GM19463 (cell line): Measurements from ENCODE around the gene RESP18.
A peak's percentile ranks its signal among the peaks of the same experiment; 100 is the strongest.

Source experiments
- ATAC-seq: cut with Tn5 transposase; IDR thresholded peaks from one replicate; pipeline ENCODE4 v1.9.1; 2021; ENCODE audit warnings: mild to moderate bottlenecking, moderate library complexity; ENCODE audit not compliant: unreplicated experiment

RESP18 gene

DNA sequence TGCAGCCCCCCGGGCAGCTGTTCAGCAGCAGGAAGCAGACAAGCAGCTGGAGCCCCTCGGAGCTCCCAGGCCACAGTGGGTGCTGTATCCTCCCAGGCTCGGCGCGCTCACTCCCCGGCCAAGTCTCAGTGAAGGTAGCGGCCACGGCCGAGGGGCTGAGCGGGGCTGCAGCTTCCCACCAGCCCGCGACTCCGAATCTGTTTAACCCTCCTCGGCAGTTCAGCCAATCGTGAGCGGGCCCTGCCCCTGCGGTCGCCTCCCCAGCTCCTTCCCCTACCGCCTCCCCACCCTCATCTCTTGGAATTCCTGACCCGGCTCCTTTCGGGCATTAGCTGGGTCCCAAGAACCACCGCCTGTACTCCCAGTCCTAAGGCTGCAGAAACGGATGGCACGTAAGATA lies at the start of gene RESP18:
Gene RESP18, minus strand, starts transcription at position 203 of the 400 bp plus-strand sequence.
- no peak for ATAC-seq

DNA sequence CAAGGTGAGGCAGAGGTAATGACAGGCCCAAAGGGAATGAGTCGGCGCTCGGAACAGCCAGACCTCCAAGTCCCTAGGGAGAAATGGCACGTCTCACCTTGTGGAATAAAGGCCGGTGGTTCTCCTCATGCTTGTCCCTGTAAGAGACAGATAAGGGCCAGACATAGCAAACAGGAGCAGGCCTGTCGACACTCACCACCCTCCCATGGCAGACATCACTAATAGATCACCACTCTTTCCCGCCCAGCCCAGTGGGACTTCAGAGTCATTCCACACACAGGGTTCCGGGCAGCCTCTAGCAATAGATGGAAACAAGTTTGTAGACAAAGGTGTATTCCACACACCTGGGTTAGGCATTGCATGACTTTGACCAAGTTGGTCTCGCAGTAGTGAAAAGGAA lies 48.9 kb upstream of the RESP18 start:
- ATAC-seq: no peak

DNA sequence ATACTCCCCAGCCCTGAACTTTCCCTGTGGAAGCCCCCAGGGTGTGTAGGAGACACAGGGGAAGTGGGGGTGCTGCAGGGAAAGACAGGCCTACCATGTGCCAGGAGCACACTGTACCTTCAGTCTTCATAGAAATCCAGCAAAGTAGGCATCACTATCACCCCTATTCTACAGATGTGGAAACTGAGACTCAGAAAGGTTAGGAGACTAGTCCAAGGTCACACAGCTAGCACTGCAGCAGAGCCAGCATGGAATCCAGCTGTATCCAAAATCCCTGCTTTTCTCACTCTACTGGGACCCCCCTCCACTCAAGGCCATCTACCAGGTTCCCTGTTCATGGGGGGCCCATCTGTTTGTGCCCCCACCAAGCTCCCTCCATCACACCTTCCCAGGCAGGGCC lies 48.4 kb upstream of the RESP18 start:
- ATAC-seq: no peak

GRCh38 chr2:219378163-219378851 lies 45.8 kb upstream of the RESP18 start:
- ATAC-seq: no peak

DNA sequence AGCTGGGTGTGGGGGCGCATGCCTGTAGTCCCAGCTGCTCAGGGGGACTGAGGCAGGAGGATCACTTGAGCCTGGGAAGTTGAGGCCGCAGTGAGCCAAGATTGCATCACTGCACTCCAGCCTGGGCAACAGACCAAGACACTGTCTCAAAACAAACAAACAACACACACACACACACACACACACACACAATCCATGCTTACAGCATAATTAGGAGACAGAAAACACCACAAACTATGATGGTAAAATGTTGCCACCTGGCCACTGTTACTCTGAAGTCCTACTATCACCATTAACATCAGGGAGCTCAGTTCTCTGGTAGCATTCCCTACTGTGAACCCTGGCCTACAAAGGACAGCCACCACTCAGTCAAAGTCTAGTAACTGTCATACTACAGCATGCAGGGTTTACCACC lies 36.9 kb upstream of the RESP18 start:
- ATAC-seq: no peak

DNA sequence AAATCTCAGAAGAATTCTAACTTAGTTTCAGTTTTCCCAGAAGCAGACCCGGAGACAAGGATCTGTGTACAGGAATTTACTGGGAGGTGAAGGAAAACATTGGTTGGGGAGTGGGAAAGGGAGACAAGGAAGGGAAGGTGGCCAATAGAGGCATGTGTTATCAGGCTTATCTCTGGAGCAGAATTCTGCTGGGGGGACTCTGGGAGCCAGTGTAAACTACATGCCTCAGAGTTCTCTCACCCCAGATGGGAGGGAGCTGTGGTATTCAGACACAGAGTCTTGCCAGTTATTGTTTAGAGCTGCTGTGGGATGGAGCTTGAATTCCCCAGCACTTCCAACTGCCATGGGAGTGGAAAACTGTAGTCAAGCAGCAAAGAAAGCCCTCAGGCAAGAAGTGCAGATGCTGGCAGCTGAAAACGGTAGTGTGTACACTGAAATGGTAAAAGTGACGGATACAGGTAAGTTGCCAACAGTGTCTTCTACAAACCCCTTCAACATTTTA lies 36.2 kb upstream of the RESP18 start:
- no peak for ATAC-seq

DNA sequence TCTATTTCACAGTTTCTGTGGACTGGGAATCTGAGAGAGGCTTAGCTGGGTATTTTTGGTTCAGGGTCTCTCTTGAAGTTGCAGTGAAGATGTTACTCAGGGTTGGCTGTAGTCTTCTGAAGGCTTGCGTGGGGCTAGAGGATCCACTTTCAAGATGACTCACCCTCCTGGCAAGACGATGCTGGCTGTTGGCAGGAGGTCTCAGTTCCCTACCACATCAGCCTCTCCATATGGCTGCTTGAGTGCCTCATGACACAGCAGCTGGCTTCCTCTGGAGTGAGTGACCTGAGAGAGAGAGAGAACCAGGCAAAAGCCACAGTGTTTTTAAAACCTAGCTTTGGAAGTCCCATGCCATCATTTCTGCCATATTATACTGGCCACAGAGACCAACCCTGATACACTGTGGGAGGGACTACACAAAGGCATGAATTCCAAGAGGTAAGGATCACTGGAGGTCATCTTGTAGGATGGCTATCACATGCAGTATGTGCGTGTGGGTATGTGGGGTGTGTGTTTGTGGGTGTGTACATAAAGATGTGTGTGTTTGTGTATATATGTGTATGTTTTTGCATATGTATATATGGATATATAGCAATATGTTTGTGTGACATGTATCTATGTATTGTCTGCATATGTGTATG lies 30.1 kb upstream of the RESP18 start:
- peak; percentile 97 for ATAC-seq

GRCh38 chr2:219362072-219362471 lies 29.5 kb upstream of the RESP18 start:
- ATAC-seq: no peak

DNA sequence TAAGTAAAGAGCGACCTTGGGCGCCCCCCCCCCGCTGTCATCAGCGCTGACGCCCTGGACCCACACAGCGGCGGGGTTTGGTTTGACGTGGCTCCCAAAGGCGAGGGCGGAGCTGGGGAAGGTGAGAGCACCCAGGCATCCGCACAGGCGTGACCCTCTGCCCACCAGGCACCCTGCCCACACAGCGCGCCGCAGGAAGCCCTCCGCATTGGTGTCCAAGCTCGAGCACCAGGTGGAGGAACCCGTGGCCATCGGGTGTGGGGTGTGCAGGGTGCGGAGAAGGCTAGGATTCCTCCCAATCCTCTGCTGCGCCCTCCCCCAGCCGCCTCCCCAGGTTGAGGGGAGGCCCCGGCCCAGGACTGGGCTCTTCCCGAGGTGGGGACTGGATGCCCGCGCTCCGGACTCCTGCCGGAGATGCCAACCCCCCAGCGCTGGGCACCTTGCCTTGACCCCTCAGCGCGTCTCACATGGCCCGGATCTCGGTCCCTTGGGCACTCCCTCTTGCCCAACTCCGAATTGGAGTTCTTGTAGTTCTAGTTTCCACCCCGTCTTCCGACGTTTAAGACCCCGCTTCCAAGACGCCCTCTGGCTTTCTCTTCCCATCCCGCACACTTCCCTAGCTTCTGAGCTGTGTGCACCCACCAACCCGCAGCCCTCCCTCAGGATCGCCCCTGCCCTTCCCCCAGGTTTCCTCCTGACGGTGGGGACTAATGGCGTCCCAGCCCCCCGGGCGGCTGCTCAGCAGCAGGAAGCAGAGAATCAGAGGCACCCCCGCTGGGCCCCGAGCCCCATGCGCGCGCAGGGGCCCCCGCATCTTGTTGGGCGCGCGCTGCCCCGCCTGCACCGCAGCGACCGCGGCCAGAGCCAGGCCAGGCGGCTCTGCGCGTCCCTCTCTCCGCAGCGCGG lies 25.9 kb upstream of the RESP18 start:
- no peak for ATAC-seq

DNA sequence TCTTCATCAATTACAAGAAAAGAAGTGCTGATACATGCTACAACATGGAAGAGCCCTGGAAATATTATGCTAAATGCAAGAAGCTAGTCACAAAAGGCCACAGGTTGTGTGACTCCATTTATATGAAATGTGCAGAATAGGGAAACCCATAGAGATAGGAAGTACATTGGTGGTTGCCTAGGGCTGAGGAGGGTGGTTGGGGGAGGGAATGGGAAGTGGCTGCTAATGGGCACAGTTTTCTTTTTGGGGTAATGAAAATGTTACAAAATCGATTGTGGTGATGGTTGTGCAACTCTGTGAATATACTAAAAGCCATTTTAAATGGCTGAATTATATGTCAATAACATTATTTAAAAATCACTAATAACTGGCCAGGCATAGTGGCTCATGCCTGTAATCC lies 24.3 kb upstream of the RESP18 start:
- no peak for ATAC-seq

DNA sequence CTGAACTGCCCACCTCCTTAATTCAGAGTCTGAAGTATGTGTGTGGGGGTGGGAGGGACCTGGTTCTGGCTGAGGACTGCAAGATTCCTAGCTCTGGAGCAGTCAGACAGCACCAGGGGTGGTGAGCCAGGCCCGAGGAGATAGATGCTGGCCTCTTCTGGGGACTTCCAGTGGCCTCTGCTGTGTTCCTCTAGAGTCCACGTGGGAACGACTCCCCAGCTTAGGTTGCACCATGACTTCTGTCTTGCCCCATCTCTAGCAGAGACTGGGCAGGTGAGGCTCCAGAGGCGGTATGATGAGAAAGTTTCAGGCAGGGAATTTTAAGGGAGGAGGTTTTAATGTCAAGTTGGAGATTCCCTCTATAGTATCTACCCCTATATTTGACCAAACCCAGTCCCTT lies 22.0 kb upstream of the RESP18 start:
- ATAC-seq: no peak

DNA sequence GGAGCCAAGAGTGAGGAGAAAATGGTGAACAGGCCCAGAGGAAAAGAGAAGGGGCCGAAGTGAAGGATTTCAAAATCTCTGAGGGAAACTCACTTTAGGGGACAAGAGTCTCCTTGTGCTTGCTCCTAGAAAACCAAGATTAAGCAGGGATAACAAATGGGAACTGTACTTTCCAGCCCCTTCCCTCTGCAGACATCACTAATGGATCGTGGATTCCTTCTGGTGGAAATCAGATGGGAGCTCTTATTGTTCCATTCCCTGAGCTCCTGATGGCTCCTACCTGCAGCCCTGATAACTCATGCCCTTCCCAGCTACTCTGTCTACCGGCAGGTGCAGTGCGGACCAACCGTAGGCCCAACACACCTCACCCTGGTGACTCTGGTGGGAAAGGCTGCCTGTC lies 20.6 kb upstream of the RESP18 start:
- no peak for ATAC-seq

DNA sequence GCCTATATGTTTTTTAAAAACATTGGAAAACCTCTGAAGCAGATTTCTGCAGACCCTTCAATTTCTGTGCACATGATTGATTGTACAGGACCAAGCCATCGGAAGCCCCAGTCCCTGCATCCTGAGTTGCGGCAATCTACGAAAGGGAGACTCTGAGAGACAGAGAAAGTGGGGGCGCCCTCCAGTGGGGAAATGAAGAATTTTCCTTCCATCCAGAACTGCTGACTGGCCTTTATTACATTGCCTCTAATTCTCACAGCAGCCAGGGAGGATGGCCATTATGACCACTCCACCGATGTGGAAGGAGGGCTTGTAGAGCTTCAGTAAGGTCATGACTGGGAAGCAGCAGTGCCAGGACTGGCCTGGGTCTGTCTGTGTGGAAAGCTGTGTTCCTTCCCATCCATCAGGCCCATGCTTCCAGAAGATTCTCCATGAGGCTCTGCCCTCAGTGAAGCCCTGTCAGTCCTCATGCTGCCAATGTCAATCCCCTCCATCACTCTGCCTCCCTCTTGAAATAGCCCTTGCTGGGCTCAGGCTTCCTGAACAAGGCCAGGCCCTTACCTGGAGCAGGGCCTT lies 20.0 kb upstream of the RESP18 start:
- ATAC-seq: no peak

- ATAC-seq: no peak
Measured at GRCh38 chr2:219350710-219351221, 18.2 kb upstream of the RESP18 start.

DNA sequence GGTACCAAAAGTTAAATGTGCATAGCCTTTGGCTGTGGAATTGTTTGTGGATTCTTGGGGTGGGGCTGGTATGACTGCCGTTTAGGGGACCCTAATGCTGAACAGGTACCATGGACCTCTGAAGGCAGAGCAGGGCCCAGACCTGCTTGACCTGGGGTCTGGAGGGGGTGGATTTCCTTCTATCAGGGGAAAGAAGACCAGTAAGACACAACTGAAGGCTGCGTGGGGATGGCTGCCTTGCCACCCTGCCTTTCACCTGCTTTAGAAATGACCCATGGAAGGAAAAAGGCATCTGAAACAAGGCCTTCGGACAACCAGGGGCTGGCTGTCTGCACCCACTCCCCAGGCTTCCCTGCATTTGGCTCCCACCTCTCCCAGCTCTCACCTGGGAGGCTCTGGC lies 17.7 kb upstream of the RESP18 start:
- no peak for ATAC-seq

DNA sequence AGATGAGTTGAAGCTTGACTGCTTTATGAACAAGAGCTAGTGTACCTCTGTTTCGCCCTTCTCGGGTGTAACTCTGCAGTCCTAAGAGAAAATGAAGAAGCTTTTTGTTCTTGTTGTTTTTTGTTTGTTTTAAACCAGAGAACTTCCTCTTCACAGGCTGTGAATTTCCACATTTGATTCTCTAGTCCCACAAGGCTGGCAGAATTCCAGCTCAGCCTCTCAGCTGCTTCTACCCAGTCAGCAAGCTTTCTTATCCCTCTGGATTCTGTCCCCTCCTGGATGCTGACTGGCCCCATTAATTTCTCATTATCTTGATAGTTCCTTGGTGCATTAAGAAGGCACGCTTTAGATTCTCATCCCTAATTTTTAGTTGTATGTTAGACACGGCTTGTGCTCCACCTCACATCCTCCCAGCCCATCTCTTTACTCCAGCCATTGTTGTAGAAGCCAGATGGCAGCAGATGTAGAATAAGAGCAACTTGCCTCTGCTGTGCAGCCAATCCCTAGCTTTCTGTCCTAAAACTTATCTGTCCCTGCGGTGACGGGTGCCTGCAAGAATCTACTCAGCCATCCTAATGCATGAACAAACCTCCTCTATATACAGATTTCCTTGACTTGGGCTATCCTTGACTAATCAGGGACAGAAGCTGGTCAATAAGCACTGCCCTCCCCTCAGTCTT lies 12.3 kb upstream of the RESP18 start:
- ATAC-seq: no peak

- no peak for ATAC-seq
Measured at GRCh38 chr2:219335373-219335786, 2.8 kb upstream of the RESP18 start.

DNA sequence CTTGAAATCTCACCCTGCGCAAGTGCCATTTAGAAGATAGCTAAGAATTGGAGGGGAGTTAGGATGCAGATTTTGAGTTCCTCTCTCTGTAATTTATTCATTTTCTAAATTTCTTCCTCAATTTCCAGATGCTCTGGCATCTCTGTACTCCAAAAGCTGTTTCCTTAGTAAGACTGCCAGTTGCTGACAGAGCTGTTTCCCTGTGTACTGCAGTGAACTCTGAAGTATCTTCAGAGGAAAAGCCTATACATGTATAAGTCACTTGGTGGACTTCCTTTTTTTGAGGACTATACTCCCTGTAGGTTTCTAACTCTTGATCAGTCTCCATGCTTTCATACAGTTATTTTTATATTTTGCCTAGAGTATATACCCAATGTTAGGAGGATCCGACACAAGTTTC lies 1.5 kb upstream of the RESP18 start:
- no peak for ATAC-seq

GRCh38 chr2:219331560-219332213 lies 857 bp downstream of the RESP18 start:
- ATAC-seq: no peak

DNA sequence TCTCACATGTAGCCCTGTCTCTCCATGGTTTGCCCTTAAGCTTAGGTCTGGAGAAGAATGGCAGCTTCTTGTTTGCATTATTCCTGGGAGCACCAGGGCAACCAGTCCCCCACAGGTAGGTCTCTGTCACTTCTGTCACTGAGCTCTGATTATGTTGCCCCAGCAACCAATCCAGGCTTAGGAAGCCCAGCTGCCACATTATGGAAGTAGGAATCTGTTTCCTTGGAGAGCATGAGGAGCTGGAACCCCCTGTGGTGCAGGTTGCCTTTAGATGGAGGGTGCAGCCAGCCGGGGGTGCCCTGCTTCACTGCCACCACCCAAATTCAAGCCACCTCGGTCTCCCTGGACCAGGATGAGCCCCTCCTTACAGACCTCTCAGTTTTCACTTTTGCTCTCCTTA lies 4.8 kb downstream of the RESP18 start:
- no peak for ATAC-seq
